ENCODE results near the gene SORCS2.

DNA sequence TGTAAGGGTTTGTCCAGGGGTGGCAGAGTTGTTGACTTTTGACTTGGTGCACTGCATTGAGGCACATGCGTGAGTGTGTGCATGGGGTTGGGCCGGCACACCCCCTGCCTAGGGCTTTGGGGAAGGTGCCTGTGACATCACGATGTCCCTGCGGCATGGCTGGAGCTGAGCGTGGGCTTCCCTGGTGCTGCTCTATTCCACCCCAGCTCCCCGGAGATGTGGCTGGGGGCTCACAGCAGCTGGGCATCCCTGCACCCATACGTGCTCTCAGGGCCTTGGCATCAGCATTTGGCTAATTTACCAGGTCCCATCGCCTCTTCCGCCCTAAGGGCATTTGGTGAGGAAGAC lies 236.7 kb downstream of the SORCS2 start:
- TF ChIP-seq EZH2 (IDR thresholded peaks at IDR 0.05; ENCODE audit: borderline replicate concordance, insufficient read depth, low read depth, low read length, poor library complexity, severe bottlenecking), result no peak
- TF ChIP-seq, protein P1, sequence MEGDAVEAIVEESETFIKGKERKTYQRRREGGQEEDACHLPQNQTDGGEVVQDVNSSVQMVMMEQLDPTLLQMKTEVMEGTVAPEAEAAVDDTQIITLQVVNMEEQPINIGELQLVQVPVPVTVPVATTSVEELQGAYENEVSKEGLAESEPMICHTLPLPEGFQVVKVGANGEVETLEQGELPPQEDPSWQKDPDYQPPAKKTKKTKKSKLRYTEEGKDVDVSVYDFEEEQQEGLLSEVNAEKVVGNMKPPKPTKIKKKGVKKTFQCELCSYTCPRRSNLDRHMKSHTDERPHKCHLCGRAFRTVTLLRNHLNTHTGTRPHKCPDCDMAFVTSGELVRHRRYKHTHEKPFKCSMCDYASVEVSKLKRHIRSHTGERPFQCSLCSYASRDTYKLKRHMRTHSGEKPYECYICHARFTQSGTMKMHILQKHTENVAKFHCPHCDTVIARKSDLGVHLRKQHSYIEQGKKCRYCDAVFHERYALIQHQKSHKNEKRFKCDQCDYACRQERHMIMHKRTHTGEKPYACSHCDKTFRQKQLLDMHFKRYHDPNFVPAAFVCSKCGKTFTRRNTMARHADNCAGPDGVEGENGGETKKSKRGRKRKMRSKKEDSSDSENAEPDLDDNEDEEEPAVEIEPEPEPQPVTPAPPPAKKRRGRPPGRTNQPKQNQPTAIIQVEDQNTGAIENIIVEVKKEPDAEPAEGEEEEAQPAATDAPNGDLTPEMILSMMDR (IDR thresholded peaks at IDR 0.05), result no peak
